IMR-90 (cell line): ENCODE measurements around the gene ADGRL3. TPM values are rescaled to one million over a fixed set of nuclear protein-coding genes. Genes with fewer than 3 reads are reported as not detected.

Source experiments
- ATAC-seq: fragments of 200-7000 bp; cut with Tn5 transposase; 2 replicates; pipeline ENCODE4 v1.9.1; 2020; ENCODE audit warnings: low read depth, mild to moderate bottlenecking, moderate library complexity
- BruUV-seq: library from RNA; stranded (reverse); fragments of 400-500 nt; replicated peaks from 2 replicates; lab custom pipeline; 2021; lab: Mats Ljungman, UMichigan
- CTCF ChIA-PET: fragments of 300-600 bp; formaldehyde crosslinking; extraction: SDS; loops from one replicate; lab custom pipeline; 2021; ENCODE audit warnings: antibody characterized with exemption; lab: Yijun Ruan, JAX
- POLR2A ChIA-PET: fragments of 300-600 bp; sonication (Branson Sonifier 250); formaldehyde crosslinking; loops from one replicate; lab custom pipeline; 2022; ENCODE audit warnings: antibody characterized with exemption; ENCODE audit not compliant: unreplicated experiment; lab: Charles Lee
- DNase-seq: peaks from one replicate; pipeline ENCODE4 v3.0.0; 2013
- H2AFZ ChIP-seq: replicated peaks from 2 replicates; pipeline ENCODE3; 2013; ENCODE audit warnings: low read length, mild to moderate bottlenecking; ENCODE audit not compliant: poor library complexity
- H2AK5ac ChIP-seq: 2 replicates; pipeline ENCODE4 v1.6.1; 2013; ENCODE audit warnings: low read depth, low read length, inconsistent platforms
- H2AK9ac ChIP-seq: replicated peaks from 2 replicates; pipeline ENCODE3; 2013; ENCODE audit warnings: mild to moderate bottlenecking, low read depth, low read length, moderate library complexity; ENCODE audit not compliant: poor library complexity
- H2BK120ac ChIP-seq: 2 replicates; pipeline ENCODE4 v1.6.1; 2013; ENCODE audit warnings: low read depth, low read length, inconsistent platforms
- H2BK15ac ChIP-seq: 3 replicates; pipeline ENCODE4 v1.6.1; 2013; ENCODE audit warnings: low read depth, low read length, inconsistent platforms
- H2BK20ac ChIP-seq: 2 replicates; pipeline ENCODE4 v1.6.1; 2013; ENCODE audit warnings: low read depth, mild to moderate bottlenecking, inconsistent platforms, low read length, moderate library complexity
- H2BK5ac ChIP-seq: 2 replicates; pipeline ENCODE4 v1.6.1; 2013; ENCODE audit warnings: mild to moderate bottlenecking, low read depth, low read length, inconsistent platforms; ENCODE audit not compliant: poor library complexity, severe bottlenecking
- H3K14ac ChIP-seq: replicated peaks from 2 replicates; pipeline ENCODE4 v1.6.1; 2013; ENCODE audit warnings: low read depth, low read length, inconsistent platforms
- H3K18ac ChIP-seq: 2 replicates; pipeline ENCODE4 v1.6.1; 2013; ENCODE audit warnings: low read depth, low read length, control low read depth
- H3K23ac ChIP-seq: 2 replicates; pipeline ENCODE4 v1.6.1; 2013; ENCODE audit warnings: low read depth, low read length, inconsistent platforms
- H3K27ac ChIP-seq: 2 replicates; pipeline ENCODE4 v1.5.1; 2013; ENCODE audit warnings: mild to moderate bottlenecking, control low read depth, low read length; ENCODE audit not compliant: insufficient read depth
- H3K27me3 ChIP-seq: 2 replicates; pipeline ENCODE4 v1.6.1; 2013; ENCODE audit warnings: low read length; ENCODE audit not compliant: control insufficient read depth, insufficient read depth
- H3K36me3 ChIP-seq: 2 replicates; pipeline ENCODE4 v1.6.1; 2013; ENCODE audit warnings: low read length, mixed read lengths; ENCODE audit not compliant: control insufficient read depth, insufficient read depth
- H3K4ac ChIP-seq: 2 replicates; pipeline ENCODE4 v1.6.1; 2013; ENCODE audit warnings: low read depth, low read length, inconsistent platforms
- H3K4me1 ChIP-seq: 2 replicates; pipeline ENCODE4 v1.6.1; 2013; ENCODE audit warnings: low read length, mixed read lengths; ENCODE audit not compliant: control insufficient read depth, insufficient read depth
- H3K4me2 ChIP-seq: 2 replicates; pipeline ENCODE4 v1.6.1; 2013; ENCODE audit warnings: low read depth, mild to moderate bottlenecking, control low read depth, low read length, moderate library complexity
- H3K4me3 ChIP-seq: 2 replicates; pipeline ENCODE4 v1.5.1; 2013; ENCODE audit warnings: low read depth, mild to moderate bottlenecking, control low read depth, low read length, moderate library complexity; ENCODE audit not compliant: insufficient read depth
- H3K56ac ChIP-seq: 2 replicates; pipeline ENCODE4 v1.6.1; 2013; ENCODE audit warnings: low read length, inconsistent platforms; ENCODE audit not compliant: insufficient read depth; ENCODE audit errors: extremely low read depth
- H3K79me1 ChIP-seq, 2 experiments: 2 replicates each; pipeline ENCODE4 v1.6.1; 2013; ENCODE audit warnings: low read length in 2 of 2, inconsistent platforms in 1 of 2, low read depth in 1 of 2
- H3K9ac ChIP-seq: 2 replicates; pipeline ENCODE4 v1.6.1; 2013; ENCODE audit warnings: low read depth, low read length, control low read depth
- H3K9me1 ChIP-seq: 2 replicates; pipeline ENCODE4 v1.6.1; 2013; ENCODE audit warnings: low read length, inconsistent platforms; ENCODE audit not compliant: insufficient read depth
- H3K9me3 ChIP-seq: 2 replicates; pipeline ENCODE4 v1.6.1; 2013; ENCODE audit warnings: low read length; ENCODE audit not compliant: control insufficient read depth, insufficient read depth
- H4K20me1 ChIP-seq: 2 replicates; pipeline ENCODE4 v1.6.1; 2013; ENCODE audit warnings: low read length, inconsistent platforms; ENCODE audit not compliant: insufficient read depth
- H4K5ac ChIP-seq: 2 replicates; pipeline ENCODE4 v1.6.1; 2013; ENCODE audit warnings: mild to moderate bottlenecking, low read depth, low read length, control low read depth
- H4K8ac ChIP-seq, 2 experiments: 2 replicates each; pipeline ENCODE4 v1.6.1; 2013; ENCODE audit warnings: low read depth in 2 of 2, low read length in 2 of 2, control low read depth in 1 of 2, inconsistent platforms in 1 of 2
- H4K91ac ChIP-seq: 2 replicates; pipeline ENCODE4 v1.6.1; 2013; ENCODE audit warnings: low read depth, low read length, inconsistent platforms; ENCODE audit not compliant: insufficient read depth
- CEBPB ChIP-seq: IDR thresholded peaks from 2 replicates; pipeline ENCODE4 v1.6.1; 2012; ENCODE audit warnings: low read depth, low read length, improper control_type of control experiment
- CHD1 ChIP-seq: IDR thresholded peaks from 2 replicates; pipeline ENCODE4 v1.6.1; 2012; ENCODE audit warnings: low read depth, low read length, improper control_type of control experiment
- FOS ChIP-seq: fragments of 150-350 bp; IDR thresholded peaks from 2 replicates; pipeline ENCODE4 v1.6.1; 2016; ENCODE audit warnings: low read depth, low read length
- MAZ ChIP-seq: IDR thresholded peaks from 2 replicates; pipeline ENCODE4 v1.6.1; 2012; ENCODE audit warnings: low read depth, mild to moderate bottlenecking, low read length, improper control_type of control experiment, moderate library complexity, borderline replicate concordance
- NFE2L2 ChIP-seq: fragments of 150-350 bp; IDR thresholded peaks from 2 replicates; pipeline ENCODE4 v1.6.1; 2016; ENCODE audit warnings: low read depth, mild to moderate bottlenecking, low read length
- RFX5 ChIP-seq: IDR thresholded peaks from 2 replicates; pipeline ENCODE4 v1.8.0; 2012; ENCODE audit warnings: low read depth, mild to moderate bottlenecking, low read length, moderate library complexity
- SMC3 ChIP-seq: fragments of 150-350 bp; IDR thresholded peaks from 2 replicates; pipeline ENCODE4 v1.6.1; 2016; ENCODE audit warnings: low read depth, mild to moderate bottlenecking, antibody characterized with exemption, low read length, moderate library complexity
- WGBS, 2 experiments: methylation state at CpG; one replicate each; pipeline versions ENCODE4 v1.1.5 to v1.1.7; 2013; ENCODE audit warnings: missing lambda C conversion rate in 2 of 2; ENCODE audit not compliant: insufficient read length in 1 of 2; ENCODE audit errors: extremely low coverage in 2 of 2; 5-methylcytosine and 5-hydroxymethylcytosine counted together
- dilution Hi-C: fragments of 300-500 bp; cut with HindIII; formaldehyde crosslinking; loops from one replicate; pipeline ENCODE4 v1.14.3; 2018; ENCODE audit warnings: low sequenced_read_pairs; ENCODE audit not compliant: unreplicated experiment
- in situ Hi-C: fragments of 300-500 bp; cut with MboI; formaldehyde crosslinking; loops from 3 replicates; pipeline ENCODE4 v1.14.3; 2019; ENCODE audit warnings: low sequenced_read_pairs, inconsistent platforms, mixed read lengths
- intact Hi-C: fragments of 100-400 bp; cut with micrococcal nuclease; formaldehyde crosslinking; loops from 2 replicates; pipeline ENCODE4 v1.10.0; 2022
- polyA plus RNA-seq, 3 experiments: library from polyadenylated mRNA; depleted of rRNA; stranded (reverse); fragments of >200 nt; gene quantifications; 2 replicates each; pipeline ENCODE4 v1.2.3, GENCODE V29; 2012; ENCODE audit warnings: low replicate concordance in 1 of 3
- total RNA-seq: library from RNA; depleted of rRNA; stranded (reverse); fragments of >200 nt; gene quantifications from 2 replicates; pipeline ENCODE4 v1.2.3, GENCODE V29; 2012
- TF ChIP-seq, protein P1 (sequence below): fragments of 150-350 bp; IDR thresholded peaks from 2 replicates; pipeline ENCODE4 v1.6.1; 2017; ENCODE audit warnings: mild to moderate bottlenecking, antibody characterized with exemption, low read length, low read depth
- TF ChIP-seq, protein P2 (sequence below): conservative IDR thresholded peaks from 2 replicates; pipeline ENCODE4 v1.5.1; 2012; ENCODE audit warnings: mild to moderate bottlenecking, low read depth, low read length, improper control_type of control experiment
- TF ChIP-seq, protein P3 (sequence below): fragments of 150-350 bp; IDR thresholded peaks from 2 replicates; pipeline ENCODE4 v1.6.1; 2016; ENCODE audit warnings: low read depth, mild to moderate bottlenecking, low read length, moderate library complexity, borderline replicate concordance

ADGRL3 gene
- total and polyA plus RNA-seq, 2 of the 4 experiments (the other 2 are of a cell fraction): 0.46 to 2.5 TPM

DNA sequence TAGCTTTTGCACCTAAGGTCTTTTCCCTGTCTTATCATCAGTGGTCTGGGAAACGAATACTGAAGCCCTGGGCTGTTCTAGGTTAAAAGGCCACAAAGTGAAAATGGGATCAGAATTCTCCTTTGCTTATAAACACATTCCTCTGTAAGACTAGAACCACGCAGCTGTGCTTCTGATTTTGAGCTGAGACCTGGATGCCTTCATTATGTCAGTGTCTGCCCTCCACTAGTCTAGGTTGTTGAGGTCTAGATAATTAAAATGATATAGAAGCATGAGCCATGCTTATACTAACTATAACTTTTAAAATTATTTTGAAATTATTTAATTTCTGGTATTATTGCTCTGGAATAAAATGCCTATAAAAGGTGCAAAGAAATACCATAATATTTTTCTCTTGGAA is 403.9 kb downstream of the ADGRL3 start:
- Histone ChIP-seq H2AFZ (no peak overlapping the region), H3K14ac (no peak overlapping the region), H4K5ac (no peak overlapping the region), H2BK15ac (no peak overlapping the region), H3K9me1 (no peaks in the 10 kb centered on the region), H3K18ac (no peak overlapping the region), H2BK5ac (no peak overlapping the region), H3K9me3 (no peaks in the 10 kb centered on the region), H4K8ac (no peak overlapping the region), H3K4me2 (no peak overlapping the region; the same call in 1 of the 2 replicates), H4K20me1 (no peaks in the 10 kb centered on the region), H3K79me1 (no peaks in the 10 kb centered on the region), H2AK5ac (no peak overlapping the region), H2BK120ac (no peak overlapping the region), H2BK20ac (no peak overlapping the region), H3K9ac (no peak overlapping the region), H3K27ac (no peak overlapping the region), H3K27me3 (no peaks in the 10 kb centered on the region), H3K4ac (no peak overlapping the region), H3K4me3 (no peak overlapping the region), H3K36me3 (no peaks in the 10 kb centered on the region), H2AK9ac (no peak overlapping the region), H3K4me1 (0 out of 2 replicates have a peak, but pooled peaks cover 4% of the 10 kb centered on the region), H3K23ac (no peak overlapping the region), H4K91ac (no peak overlapping the region), H3K56ac (no peak overlapping the region)
- WGBS, 2 experiments: no CpG with 5 or more reads among the region's 2 CpGs
- dilution Hi-C loops (no loop called here), intact Hi-C loops (no loop called here), in situ Hi-C loops (no loop called here)
- peak; percentile 66 for ATAC-seq
- ChIA-PET CTCF (no interaction called here), POLR2A (no interaction called here)
- no TSS peak for BruUV-seq
- no peak for DNase-seq
- TF ChIP-seq FOS: no peak
- TF ChIP-seq, protein P1, sequence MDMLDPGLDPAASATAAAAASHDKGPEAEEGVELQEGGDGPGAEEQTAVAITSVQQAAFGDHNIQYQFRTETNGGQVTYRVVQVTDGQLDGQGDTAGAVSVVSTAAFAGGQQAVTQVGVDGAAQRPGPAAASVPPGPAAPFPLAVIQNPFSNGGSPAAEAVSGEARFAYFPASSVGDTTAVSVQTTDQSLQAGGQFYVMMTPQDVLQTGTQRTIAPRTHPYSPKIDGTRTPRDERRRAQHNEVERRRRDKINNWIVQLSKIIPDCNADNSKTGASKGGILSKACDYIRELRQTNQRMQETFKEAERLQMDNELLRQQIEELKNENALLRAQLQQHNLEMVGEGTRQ: no peak
- TF ChIP-seq SMC3: no peak
- no peak for TF ChIP-seq CHD1
- TF ChIP-seq NFE2L2: no peak
- TF ChIP-seq CEBPB: no peak
- no peak for TF ChIP-seq MAZ
- TF ChIP-seq, protein P2, sequence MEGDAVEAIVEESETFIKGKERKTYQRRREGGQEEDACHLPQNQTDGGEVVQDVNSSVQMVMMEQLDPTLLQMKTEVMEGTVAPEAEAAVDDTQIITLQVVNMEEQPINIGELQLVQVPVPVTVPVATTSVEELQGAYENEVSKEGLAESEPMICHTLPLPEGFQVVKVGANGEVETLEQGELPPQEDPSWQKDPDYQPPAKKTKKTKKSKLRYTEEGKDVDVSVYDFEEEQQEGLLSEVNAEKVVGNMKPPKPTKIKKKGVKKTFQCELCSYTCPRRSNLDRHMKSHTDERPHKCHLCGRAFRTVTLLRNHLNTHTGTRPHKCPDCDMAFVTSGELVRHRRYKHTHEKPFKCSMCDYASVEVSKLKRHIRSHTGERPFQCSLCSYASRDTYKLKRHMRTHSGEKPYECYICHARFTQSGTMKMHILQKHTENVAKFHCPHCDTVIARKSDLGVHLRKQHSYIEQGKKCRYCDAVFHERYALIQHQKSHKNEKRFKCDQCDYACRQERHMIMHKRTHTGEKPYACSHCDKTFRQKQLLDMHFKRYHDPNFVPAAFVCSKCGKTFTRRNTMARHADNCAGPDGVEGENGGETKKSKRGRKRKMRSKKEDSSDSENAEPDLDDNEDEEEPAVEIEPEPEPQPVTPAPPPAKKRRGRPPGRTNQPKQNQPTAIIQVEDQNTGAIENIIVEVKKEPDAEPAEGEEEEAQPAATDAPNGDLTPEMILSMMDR: no peak
- TF ChIP-seq, protein P3, sequence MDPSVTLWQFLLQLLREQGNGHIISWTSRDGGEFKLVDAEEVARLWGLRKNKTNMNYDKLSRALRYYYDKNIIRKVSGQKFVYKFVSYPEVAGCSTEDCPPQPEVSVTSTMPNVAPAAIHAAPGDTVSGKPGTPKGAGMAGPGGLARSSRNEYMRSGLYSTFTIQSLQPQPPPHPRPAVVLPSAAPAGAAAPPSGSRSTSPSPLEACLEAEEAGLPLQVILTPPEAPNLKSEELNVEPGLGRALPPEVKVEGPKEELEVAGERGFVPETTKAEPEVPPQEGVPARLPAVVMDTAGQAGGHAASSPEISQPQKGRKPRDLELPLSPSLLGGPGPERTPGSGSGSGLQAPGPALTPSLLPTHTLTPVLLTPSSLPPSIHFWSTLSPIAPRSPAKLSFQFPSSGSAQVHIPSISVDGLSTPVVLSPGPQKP: no peak
- TF ChIP-seq RFX5: no peak
